Measurements from ENCODE around the gene ZNF485.
"Not testable (repeated sequence)": the region's sequence is repeated elsewhere in the genome, so short reads cannot be mapped to it uniquely, and the experiment has no call there.

The ZNF485 gene

DNA sequence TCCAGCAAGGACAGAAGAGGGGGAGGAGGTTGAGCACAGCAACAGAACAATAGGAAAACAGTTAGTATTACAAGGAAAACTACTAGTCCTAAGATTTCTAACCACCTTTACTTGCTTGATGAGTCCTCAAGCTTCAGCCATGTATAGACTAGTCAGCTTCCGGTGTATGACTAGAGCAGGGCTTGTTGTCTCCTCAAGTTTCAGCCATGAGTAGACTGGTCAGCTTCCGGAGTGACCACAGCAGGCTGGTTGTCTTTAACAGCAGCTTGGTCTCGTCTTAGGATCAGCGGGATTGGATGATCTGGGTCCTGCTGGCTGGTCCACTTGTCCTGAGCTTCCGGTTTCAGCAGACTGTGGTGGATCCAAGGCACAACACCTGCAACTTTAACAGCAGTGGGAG, 21.2 kb upstream of the ZNF485 start:
- intact Hi-C loops (cut with DNase I; ENCODE audit: low total_unique reads) = no loop called here
- TF ChIP-seq CTCF (IDR thresholded peaks at IDR 0.05) = no peak
- no peak overlapping the region for H3K27ac ChIP-seq

DNA sequence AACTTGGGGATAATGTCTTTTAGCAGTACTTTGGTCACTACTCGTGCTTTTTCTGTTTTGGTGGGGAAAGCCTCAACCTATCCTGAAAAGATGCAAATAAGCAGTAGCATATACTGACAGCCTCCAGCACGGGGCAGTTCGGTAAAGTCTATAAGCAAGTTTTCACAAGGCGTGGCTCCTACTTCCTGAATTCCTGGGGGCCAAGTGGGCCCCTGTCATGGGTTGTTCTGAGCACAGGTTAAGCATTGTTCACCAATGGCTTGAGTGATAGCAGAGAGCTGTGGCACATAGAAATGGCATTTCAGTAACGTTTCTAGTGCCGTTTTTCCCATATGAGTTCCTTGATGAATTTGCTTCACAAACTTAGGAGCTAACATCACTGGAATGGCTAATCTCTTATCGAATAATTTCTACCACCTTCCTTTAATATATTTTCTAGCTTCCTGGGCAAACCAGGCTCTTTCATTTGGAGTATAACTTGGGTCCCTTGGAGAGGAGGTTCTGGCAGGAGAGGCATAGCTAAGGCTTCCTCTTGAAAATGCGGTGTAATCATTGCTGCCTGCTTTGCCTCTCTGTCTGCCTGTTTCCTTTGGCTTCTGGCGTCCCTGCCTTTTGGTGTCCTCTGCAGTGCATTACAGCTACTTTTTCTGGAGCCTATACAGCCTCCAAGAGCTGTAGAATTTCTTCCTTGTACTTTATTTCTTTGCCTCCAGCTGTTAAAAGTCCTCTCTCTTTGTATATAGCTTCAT, 20.1 kb upstream of the ZNF485 start:
- Histone ChIP-seq H3K4me1 (no peaks in the 10 kb centered on the region), H3K9me3 (no peaks in the 10 kb centered on the region), H3K4me3 (no peak overlapping the region), H3K27ac (no peak overlapping the region), H3K27me3 (peaks cover 0 to 2% of the 10 kb centered on the region in 2 donors), H3K36me3 (no peaks in the 10 kb centered on the region)
- no peak for TF ChIP-seq CTCF (IDR thresholded peaks at IDR 0.05)
- DNase-seq = no peak
- intact Hi-C loops (cut with DNase I; ENCODE audit: low total_unique reads) = no loop called here

More for the DNA sequence above, 21.2 kb upstream of the ZNF485 start:
- Histone ChIP-seq H3K4me3 (no peak overlapping the region), H3K27me3 (peaks cover 0 to 2% of the 10 kb centered on the region in 2 donors), H3K9me3 (no peaks in the 10 kb centered on the region), H3K36me3 (no peaks in the 10 kb centered on the region), H3K4me1 (no peaks in the 10 kb centered on the region)
- no peak for DNase-seq

- H3K27ac ChIP-seq; H3K27me3 ChIP-seq; H3K4me3 ChIP-seq; H3K9me3 ChIP-seq; H3K36me3 ChIP-seq; intact Hi-C loops (cut with DNase I; ENCODE audit: low total_unique reads); DNase-seq; H3K4me1 ChIP-seq: not testable (repeated sequence)
Measured at GRCh38 chr10:43586730-43587115, 19.5 kb upstream of the ZNF485 start.

DNA sequence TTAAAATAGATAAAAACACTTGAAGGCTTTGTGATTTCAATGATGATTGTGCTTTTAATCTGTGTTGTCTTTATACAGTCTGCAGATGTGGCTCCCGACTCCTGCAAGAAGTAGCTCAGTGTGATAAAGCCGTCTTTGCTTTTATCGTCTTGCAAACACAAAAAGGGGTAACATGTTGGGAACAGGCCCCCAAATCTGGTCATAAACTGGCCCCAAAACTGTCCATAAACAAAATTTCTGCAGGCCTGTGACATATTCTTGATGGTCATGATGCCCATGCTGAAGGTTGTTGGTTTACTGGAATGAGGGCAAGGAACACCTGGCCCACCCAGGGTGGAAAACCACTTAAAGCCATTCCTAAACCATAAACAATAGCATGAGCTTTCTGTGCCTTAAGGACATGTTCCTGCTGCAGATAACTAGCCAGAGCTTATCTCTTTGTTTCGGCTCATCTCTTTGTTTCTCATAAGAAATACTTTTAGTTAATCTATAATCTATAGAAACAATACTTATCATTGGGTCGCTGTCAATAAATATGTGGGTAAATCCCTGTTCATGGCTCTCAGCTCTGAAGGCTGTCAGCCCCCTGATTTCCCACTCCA, 14.8 kb upstream of the ZNF485 start:
- DNase-seq = no peak
- H3K36me3 ChIP-seq = no peaks in the 10 kb centered on the region
- H3K4me3 ChIP-seq = no peak overlapping the region
- no peaks in the 10 kb centered on the region for H3K4me1 ChIP-seq
- TF ChIP-seq CTCF (IDR thresholded peaks at IDR 0.05) = no peak
- H3K9me3 ChIP-seq = no peaks in the 10 kb centered on the region
- H3K27me3 ChIP-seq = no peaks in the 10 kb centered on the region
- intact Hi-C loops (cut with DNase I; ENCODE audit: low total_unique reads) = no loop called here
- no peak overlapping the region for H3K27ac ChIP-seq

DNA sequence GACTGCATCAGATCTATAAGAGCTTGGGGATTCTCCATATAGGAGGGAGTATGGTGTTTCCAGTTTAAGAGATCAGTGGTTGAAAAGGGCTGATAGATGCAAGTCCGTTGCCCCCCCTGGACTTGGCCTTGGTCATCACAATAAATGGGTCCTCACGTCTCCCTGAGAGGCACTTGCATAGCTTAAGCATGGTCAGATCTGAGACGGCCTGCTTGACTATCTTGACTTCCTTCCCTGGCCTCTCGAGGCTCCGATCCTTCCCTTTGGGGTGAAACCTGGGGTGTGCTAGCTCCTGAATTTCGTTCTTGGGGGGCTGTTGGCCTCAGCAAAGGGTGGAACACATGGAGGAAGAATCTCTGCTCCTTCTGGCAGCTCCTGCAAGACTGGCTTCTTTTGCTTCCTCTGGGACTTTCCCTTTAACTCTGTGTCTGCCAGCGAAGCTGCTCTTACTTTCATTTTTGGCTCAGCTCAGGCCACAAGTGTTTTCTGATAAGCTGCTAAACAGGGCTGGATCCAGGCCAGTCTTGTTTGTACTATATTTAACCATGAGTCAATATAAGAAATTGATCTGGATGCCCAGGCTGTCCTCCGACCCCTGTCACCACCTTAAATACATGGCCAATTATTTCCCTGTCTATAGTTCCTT, 11.2 kb upstream of the ZNF485 start:
- H3K27me3 ChIP-seq = no peaks in the 10 kb centered on the region
- no peaks in the 10 kb centered on the region for H3K36me3 ChIP-seq
- H3K4me3 ChIP-seq = no peak overlapping the region
- no peaks in the 10 kb centered on the region for H3K4me1 ChIP-seq
- no peak for TF ChIP-seq CTCF (IDR thresholded peaks at IDR 0.05)
- no peaks in the 10 kb centered on the region for H3K9me3 ChIP-seq
- DNase-seq = no peak
- H3K27ac ChIP-seq = no peak overlapping the region
- intact Hi-C loops (cut with DNase I; ENCODE audit: low total_unique reads) = no loop called here

DNA sequence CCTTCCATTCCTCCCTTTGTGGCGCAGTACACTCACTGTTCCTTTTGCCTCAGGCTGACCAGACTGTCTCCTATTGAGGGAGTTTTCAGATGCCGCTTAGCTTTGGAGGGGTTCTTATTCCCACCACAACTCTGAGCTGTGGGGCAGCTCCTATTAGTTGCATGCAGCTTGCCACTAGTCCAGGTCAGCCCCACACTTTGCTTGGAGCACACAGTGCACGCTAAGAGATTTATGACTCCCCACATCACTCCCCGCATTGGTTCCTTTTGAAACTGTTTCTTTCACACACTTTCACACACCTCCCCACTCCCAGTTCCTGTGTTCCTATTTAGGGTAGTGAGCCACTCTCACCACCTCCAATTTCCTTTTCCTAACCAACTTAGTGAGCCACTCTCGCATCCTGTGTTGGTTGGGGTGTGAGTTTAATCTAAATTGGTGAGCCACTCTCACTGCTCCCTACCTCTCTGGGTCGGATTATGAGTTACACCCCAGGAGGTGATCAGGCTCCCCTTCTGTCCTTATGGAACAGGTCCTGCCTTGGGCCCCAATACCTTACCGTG, 10.4 kb upstream of the ZNF485 start:
- no peaks in the 10 kb centered on the region for H3K4me1 ChIP-seq
- DNase-seq = no peak
- H3K27ac ChIP-seq = no peak overlapping the region
- no peaks in the 10 kb centered on the region for H3K27me3 ChIP-seq
- no peak overlapping the region for H3K4me3 ChIP-seq
- H3K36me3 ChIP-seq = no peaks in the 10 kb centered on the region
- TF ChIP-seq CTCF (IDR thresholded peaks at IDR 0.05) = no peak
- no peaks in the 10 kb centered on the region for H3K9me3 ChIP-seq
- intact Hi-C loops (cut with DNase I; ENCODE audit: low total_unique reads) = no loop called here
